T-helper 1 cell treated with Interleukin-12 subunit alpha and Interleukin-12 subunit beta and Interleukin-4 antibody, amounts not matched to agents 30 ng/mL and 1 ng/mL, for 36 hours (primary cell): ENCODE measurements around the gene ACBD6. TPM values are rescaled to one million over a fixed set of nuclear protein-coding genes. Genes with fewer than 3 reads are reported as not detected.
"Not testable (repeated sequence)": the region's sequence is repeated elsewhere in the genome, so short reads cannot be mapped to it uniquely, and the experiment has no call there.

Experiments
- intact Hi-C: fragments of 100-400 bp; cut with micrococcal nuclease; formaldehyde crosslinking; loops from one replicate; pipeline ENCODE4 v1.15.1; 2024
- total RNA-seq: library from RNA; stranded (reverse); gene quantifications from 2 replicates; pipeline ENCODE4 v1.2.3, GENCODE V29; 2022

The ACBD6 gene
- total RNA-seq, 1 donor from 2014 or later: 41.8 TPM

DNA sequence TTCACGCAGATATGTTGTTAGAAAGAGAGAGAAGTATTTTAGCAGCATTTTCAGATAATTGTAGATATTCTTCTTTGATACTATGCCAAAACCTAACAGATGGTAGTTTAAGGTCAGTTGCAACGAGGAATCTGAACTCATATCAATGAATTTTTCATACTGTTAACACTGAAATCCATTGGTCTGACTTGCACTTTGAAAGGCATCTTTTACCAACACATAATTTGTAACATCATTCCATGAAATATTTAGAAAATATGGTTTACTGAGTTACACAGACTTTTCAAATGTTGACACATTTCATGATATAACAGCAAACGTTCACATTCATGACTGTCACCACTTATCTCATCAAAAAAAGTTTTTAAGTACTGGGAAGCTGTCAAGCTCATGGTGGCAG lies 4.6 kb downstream of the ACBD6 start:
- intact Hi-C loops: no loop called here

DNA sequence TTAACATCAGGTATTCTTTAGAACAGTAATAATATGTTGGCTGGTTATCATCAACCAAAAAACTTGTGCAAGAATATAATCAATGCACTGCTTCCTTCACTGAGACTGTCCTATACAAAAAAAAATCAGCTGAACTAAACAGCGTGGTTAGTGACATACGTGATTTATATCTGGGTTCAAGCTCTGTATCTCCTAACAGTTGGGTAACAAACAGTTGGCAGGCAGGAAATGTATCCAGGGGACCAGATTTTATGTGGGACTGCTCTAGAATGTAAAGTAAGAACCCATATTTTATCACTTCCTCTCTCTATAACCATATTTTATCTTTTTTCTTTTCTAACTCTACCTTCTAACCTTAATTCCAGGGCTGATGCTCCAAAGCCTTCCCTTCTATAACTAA lies 8.0 kb downstream of the ACBD6 start:
- intact Hi-C loops: no loop called here

- intact Hi-C loops: no loop called here
Measured at GRCh38 chr1:180489976-180490375, 12.4 kb downstream of the ACBD6 start.

- intact Hi-C loops: no loop called here
Measured at GRCh38 chr1:180489313-180489712, 13.1 kb downstream of the ACBD6 start.

DNA sequence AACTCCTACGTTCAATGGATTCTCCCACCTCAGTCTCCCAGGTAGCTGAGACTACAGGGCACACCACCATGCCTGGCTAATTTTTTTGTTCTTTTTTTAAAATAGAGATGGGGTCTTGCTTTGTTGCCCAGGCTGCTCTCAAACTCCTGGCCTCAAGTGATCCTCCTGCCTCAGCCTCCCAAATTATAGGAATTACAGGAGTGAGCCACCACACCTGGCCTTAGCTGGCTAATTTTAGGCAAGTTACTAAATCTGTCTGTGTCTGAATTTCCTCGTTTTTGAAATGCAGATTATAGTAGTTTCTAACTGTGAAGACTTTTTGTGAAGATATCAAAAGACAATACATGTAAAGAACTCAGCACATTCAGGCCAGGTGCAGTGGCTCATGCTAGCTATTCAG lies 13.7 kb downstream of the ACBD6 start:
- intact Hi-C loops: no loop called here

DNA sequence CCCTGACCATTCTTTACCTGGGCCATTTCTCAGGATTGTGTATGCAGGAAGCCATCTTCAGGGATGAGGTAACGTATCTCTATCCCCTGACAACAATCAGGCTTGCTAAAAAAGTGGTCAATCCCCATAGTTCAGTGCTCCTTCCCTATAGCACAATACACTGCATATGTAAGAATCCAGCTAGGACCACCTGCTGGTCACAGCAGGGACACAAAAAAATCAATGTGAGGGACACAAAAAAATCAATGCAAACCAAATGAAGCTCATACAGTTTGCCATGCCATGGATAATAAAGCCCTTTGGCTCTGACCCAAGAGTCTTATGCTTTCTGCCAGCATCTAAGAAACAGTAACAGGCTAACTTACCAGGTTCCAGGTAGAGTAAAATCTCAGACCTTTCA lies 16.3 kb downstream of the ACBD6 start:
- intact Hi-C loops: no loop called here

GRCh38 chr1:180484490-180484889 lies 17.9 kb downstream of the ACBD6 start:
- intact Hi-C loops: loop anchor here (5.0 kb wide), 1 partner anchor 67 kb away; no protein-coding TSS in a partner anchor

- intact Hi-C loops: loop anchor here (1.0 to 5.0 kb wide), 4 partner anchors 20 to 776 kb away; partner anchors contain the start of gene ACBD6
Measured at GRCh38 chr1:180482425-180483275, 19.7 kb downstream of the ACBD6 start.

DNA sequence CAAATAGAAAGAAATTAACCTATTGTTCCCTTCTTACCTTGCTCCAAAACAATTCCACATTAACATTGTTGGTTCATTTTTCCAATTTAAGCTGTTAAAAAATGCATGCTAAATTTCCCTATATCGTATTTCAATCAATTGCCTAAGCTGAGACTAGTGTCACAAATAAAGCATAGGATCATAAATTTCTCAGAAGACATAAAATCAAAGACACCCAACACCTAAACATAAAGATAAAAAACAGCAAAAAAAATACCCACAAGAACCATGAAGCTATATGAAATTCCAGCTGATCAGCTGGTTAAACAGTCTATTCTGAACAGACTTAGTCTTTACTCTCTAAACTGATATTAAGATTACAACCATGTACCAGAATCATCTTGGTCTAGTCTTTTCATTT lies 32.3 kb downstream of the ACBD6 start:
- intact Hi-C loops: no loop called here

DNA sequence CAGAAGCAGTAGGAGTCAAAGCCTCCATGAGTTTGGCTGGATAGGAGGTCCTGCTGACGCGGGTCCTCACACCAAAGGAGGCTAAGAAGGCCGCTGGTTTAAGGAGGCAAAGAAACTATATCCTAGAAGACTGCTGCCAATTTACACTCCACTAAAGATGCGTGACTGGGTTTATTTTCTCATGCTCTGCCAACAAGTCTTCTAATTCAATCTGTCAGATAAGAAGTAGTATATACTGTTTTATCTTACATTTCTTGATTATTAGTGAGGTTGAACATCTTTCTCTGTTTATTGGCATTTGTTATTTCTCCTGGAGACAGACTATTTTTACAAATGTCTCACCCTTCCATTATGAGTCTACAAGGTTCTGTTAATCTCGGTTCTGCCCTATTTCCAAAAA lies 34.1 kb downstream of the ACBD6 start:
- intact Hi-C loops: no loop called here

DNA sequence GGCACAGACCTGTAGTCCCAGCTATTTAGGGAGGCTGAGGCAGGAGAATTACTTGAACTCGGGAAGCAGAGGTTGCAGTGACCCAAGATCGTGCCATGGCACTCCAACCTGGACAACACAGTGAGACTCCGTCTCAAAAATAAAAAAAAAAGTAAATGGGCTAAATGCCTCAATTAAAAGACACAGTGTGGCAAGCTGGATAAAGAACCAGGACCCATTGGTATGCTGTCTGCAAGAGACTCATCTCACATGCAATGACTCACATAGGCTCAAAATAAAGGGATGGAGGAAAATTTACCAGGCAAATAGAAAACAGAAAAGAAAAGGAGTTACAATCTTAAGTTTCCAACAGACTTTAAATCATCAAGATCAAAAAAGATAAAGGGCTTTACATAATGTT lies 40.3 kb downstream of the ACBD6 start:
- intact Hi-C loops: no loop called here

- intact Hi-C loops: not testable (repeated sequence)
Measured at GRCh38 chr1:180461682-180462081, 40.7 kb downstream of the ACBD6 start.

- intact Hi-C loops: no loop called here
Measured at GRCh38 chr1:180458807-180459206, 43.6 kb downstream of the ACBD6 start.

DNA sequence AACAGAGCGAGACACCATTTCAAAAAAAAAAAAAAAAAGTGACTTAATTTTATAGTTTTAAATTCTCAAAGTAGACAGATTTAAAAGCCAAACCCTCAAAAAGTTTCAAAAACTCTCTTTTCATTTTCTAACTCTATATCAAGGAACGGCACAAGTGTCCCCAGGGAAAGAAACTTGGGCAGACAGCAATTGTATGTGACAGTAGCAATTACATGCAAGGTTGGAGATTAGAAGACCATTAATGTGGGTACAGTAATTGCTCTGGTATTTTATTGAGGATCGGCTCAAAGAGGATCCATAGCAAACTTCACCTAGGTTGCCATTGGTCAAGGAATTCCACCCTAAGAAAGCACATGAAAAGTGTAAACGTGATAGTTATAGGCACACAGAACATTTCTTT lies 46.2 kb downstream of the ACBD6 start:
- intact Hi-C loops: no loop called here

DNA sequence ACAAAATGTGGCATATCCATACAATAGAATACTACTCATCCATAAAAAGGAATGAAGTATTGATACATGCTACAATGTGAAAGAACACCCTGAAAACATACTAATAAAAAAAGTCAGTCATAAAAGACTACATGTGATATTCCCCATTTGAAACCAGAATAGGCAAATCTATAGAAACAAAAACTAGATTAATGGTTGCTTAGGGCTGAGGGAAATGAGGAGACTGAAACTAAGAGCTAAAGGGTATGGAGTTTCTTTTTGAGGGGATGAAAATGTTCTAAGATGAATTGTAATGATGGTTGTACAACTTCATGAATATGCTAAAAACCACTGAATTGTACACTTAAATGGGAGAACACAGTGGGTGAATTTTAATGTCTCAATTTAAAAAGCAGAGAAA lies 50.9 kb downstream of the ACBD6 start:
- intact Hi-C loops: no loop called here

DNA sequence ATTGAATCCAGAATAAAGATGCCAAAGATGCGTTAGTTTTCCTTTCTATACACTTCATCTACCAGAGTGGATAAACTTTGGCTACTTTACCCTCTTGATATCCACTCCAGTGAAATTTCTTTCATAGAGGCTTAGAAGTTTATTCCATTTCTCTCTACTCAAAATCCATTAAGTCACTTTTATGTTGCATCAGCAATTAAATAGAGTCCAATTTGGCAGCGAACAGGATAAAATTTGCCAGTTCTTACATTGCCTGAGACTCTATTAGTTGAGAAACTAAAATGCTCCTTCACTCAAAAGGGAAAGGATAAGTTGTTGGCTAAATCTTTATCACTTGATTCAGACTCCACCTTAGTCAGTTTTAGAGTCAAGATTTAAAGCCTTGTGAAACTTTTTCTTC lies 57.9 kb downstream of the ACBD6 start:
- intact Hi-C loops: no loop called here

- intact Hi-C loops: no loop called here
Measured at GRCh38 chr1:180440335-180440734, 62.0 kb downstream of the ACBD6 start.

GRCh38 chr1:180435566-180435965 lies 66.8 kb downstream of the ACBD6 start:
- intact Hi-C loops: no loop called here

DNA sequence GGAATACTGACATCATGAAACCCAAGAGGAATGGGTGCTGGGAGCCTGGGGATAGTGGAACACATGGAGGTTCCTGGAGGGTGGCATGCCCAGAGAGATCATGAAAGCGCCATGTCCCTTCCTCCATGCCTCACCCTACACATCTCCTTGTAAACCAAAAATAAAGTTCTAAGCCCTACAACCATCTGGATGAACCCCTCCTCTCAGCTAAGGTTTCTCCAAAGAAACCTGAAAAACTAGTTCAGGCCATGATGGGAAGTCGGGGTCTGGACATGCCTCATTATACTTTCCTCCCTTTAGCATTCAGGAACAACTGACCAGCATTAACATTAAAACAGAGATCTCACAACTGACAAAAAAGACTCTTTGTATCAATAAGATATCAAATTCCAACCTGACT lies 68.5 kb downstream of the ACBD6 start:
- intact Hi-C loops: no loop called here

- intact Hi-C loops: no loop called here
Measured at GRCh38 chr1:180431683-180432082, 70.7 kb downstream of the ACBD6 start.

DNA sequence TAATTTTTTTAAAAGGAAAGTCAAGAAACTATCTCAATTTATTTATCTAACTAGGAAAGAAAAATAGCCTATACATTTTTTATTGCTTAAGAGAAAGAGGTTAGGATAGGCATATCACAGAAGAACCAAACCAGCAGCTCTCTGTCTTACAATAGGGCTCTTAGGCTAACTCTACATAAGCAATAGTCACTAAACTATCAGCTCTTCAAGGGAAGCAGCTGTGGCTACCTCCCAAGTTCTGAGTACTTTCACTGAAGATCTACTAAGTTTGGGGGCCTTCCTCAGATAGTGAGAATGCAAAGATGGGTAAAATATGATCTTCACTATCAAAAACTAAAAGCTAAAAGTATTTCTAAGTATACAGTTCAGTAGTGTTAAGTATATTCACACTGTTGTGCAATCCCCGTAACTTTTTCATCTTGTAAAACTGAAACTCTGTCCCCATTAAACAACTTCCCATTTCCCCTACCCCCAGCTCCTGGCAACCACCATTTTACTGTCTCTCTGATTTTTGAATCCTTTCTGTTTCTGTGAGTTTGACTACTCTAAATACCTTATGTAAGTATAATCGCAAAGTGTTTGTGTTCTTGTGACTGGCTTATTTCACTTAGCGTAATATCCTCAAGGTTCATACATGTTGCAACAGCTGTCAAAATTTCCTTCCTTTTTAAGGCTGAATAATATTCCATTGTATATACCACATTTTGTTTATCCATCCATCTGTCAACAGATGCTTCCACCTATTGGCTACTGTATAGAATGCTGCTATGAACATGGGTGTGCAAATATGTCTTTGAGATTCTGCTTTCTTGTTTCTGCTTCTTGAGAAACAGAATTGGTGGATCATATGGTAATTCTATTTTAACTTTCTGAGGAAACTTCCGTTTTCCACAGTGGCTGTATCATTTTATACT lies 73.3 kb downstream of the ACBD6 start:
- intact Hi-C loops: no loop called here

DNA sequence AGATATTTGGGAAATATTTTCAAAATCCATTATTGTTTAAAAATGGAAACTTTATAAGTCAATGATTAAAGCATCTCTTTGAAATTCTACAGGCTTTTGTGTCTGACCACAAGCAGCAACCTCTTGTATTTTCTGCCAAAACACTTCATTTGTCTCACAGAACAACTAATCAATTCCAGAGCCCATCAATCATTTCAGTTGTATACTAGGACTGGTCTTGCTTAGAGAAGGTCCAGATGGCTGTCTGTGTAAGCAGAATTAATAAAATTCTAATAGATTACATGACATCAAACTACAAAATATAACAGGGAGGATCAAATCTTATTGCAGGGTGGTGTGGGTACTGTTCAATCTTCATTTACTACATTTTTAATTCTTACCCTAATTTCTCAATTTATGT lies 76.4 kb downstream of the ACBD6 start:
- intact Hi-C loops: no loop called here
